Measurements from ENCODE around the gene PTPN6.
A peak's percentile ranks its signal among the peaks of the same experiment; 100 is the strongest.

PTPN6 gene

GRCh38 chr12:6923003-6923732 lies 28.0 kb upstream of the PTPN6 start:
- no peak for DNase-seq (ENCODE audit: low spot score)

GRCh38 chr12:6923851-6924250 lies 27.3 kb upstream of the PTPN6 start:
- DNase-seq (ENCODE audit: low spot score) = no peak

GRCh38 chr12:6925239-6925539 lies 26.0 kb upstream of the PTPN6 start:
- no peak for DNase-seq (ENCODE audit: low spot score)

GRCh38 chr12:6925540-6926279 lies 25.4 kb upstream of the PTPN6 start:
- peak; percentile 82 for DNase-seq (ENCODE audit: low spot score)

- DNase-seq (ENCODE audit: low spot score) = peak; percentile 80
Measured at GRCh38 chr12:6927379-6928021, 23.7 kb upstream of the PTPN6 start, which contains the start of gene ATN1. TSS of gene ATN1 (plus strand) at chr12:6927959. CDS start at chr12:6934002, 6,043 bp downstream.

GRCh38 chr12:6928022-6928702 lies 23.0 kb upstream of the PTPN6 start:
- DNase-seq (ENCODE audit: low spot score) = peak; percentile 45

GRCh38 chr12:6928703-6929407 lies 22.3 kb upstream of the PTPN6 start:
- no peak for DNase-seq (ENCODE audit: low spot score)

GRCh38 chr12:6929466-6930452 lies 21.4 kb upstream of the PTPN6 start:
- DNase-seq (ENCODE audit: low spot score) = no peak

GRCh38 chr12:6932766-6933165 lies 18.4 kb upstream of the PTPN6 start:
- no peak for DNase-seq (ENCODE audit: low spot score)

GRCh38 chr12:6934110-6934509 lies 17.0 kb upstream of the PTPN6 start:
- DNase-seq (ENCODE audit: low spot score) = no peak

- DNase-seq (ENCODE audit: low spot score) = no peak
Measured at GRCh38 chr12:6935371-6936193, 15.6 kb upstream of the PTPN6 start.

GRCh38 chr12:6936194-6936635 lies 14.9 kb upstream of the PTPN6 start:
- DNase-seq (ENCODE audit: low spot score) = no peak

- no peak for DNase-seq (ENCODE audit: low spot score)
Measured at GRCh38 chr12:6936636-6937480, 14.3 kb upstream of the PTPN6 start.

GRCh38 chr12:6937481-6938352 lies 13.4 kb upstream of the PTPN6 start:
- peak; percentile 92 for DNase-seq (ENCODE audit: low spot score)

GRCh38 chr12:6938353-6939190 lies 12.6 kb upstream of the PTPN6 start:
- no peak for DNase-seq (ENCODE audit: low spot score)

- no peak for DNase-seq (ENCODE audit: low spot score)
Measured at GRCh38 chr12:6939191-6939540, 12.0 kb upstream of the PTPN6 start.

GRCh38 chr12:6941267-6941666 lies 9.9 kb upstream of the PTPN6 start:
- DNase-seq (ENCODE audit: low spot score) = no peak

Measured in AG20443 (cell line).